Measurements from ENCODE around the gene PLEKHB1. TPM values are rescaled to one million over a fixed set of nuclear protein-coding genes. Genes with fewer than 3 reads are reported as not detected.

The PLEKHB1 gene
- total and polyA plus RNA-seq, 12 donors: 1.3 to 11.2 (median 2.6) TPM

DNA sequence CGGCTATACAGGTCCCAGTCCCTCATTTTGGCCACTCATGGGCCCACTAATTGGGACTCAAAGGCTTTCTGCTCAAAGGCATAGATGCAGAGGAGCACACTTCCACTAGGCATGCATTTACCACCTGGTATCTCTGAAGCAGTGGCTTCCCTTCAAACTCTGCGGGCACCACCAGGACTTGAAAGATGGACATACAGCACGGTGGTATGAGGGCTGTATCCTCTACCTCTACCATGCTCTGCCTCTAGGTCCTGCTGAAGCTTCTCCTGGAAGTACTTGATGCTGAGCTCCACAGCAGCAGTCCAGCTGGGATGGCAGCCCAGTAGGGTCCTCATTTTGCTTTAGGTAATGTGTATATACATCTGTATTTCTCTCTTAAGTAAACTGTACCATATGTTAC is 64.6 kb downstream of the PLEKHB1 start:
- peaks cover 0 to 33% of the 10 kb centered on the region in 2 donors for H3K36me3 ChIP-seq (replicated peaks in 1 of 2)
- intact Hi-C loops (cut with DNase I): no loop called here
- 80 to 98% (median 95%) methylated on average over 3 of the region's 3 CpGs for WGBS, 4 donors
- no peak overlapping the region for H3K27ac ChIP-seq
- TF ChIP-seq, protein P1, sequence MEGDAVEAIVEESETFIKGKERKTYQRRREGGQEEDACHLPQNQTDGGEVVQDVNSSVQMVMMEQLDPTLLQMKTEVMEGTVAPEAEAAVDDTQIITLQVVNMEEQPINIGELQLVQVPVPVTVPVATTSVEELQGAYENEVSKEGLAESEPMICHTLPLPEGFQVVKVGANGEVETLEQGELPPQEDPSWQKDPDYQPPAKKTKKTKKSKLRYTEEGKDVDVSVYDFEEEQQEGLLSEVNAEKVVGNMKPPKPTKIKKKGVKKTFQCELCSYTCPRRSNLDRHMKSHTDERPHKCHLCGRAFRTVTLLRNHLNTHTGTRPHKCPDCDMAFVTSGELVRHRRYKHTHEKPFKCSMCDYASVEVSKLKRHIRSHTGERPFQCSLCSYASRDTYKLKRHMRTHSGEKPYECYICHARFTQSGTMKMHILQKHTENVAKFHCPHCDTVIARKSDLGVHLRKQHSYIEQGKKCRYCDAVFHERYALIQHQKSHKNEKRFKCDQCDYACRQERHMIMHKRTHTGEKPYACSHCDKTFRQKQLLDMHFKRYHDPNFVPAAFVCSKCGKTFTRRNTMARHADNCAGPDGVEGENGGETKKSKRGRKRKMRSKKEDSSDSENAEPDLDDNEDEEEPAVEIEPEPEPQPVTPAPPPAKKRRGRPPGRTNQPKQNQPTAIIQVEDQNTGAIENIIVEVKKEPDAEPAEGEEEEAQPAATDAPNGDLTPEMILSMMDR (IDR thresholded peaks at IDR 0.05): no peak
- no peak for TF ChIP-seq POLR2A (IDR thresholded peaks at IDR 0.05)
- H3K9me3 ChIP-seq (replicated peaks in 1 of 3): no peaks in the 10 kb centered on the region
- H3K4me3 ChIP-seq: no peak overlapping the region
- H3K27me3 ChIP-seq: no peaks in the 10 kb centered on the region
- DNase-seq: no peak
- H3K4me1 ChIP-seq (replicated peaks in 1 of 2): peaks cover 0 to 6% of the 10 kb centered on the region in 2 donors

Other genes with a start within 250 kb of the PLEKHB1 start
- 10 to 100 TPM; 22.4 to 41.8 (median 35.7) TPM for gene FAM168A, start 48.5 kb upstream of the PLEKHB1 start, total RNA-seq
- gene FAM168A, start 48.5 kb upstream of the PLEKHB1 start, polyA plus RNA-seq: 10 to 100 TPM in 2 of 3 donors, 1 to 10 TPM in 1; 7.7 to 23.5 (median 14.2) TPM
- 100 to 1,000 TPM in 8 of 9 donors, 10 to 100 TPM in 1; 93.6 to 283 (median 141) TPM for gene RAB6A, start 114.5 kb downstream of the PLEKHB1 start, total RNA-seq
- gene RAB6A, start 114.5 kb downstream of the PLEKHB1 start, polyA plus RNA-seq: 100 to 1,000 TPM in 1 of 3 donors, 10 to 100 TPM in 2; 27.8 to 277 (median 40.5) TPM
- 10 to 100 TPM; 13.6 to 75.3 (median 30.1) TPM for gene MRPL48, start 141.3 kb downstream of the PLEKHB1 start, total RNA-seq
- 10 to 100 TPM; 31.7 to 59.5 (median 32.3) TPM for gene MRPL48, start 141.3 kb downstream of the PLEKHB1 start, polyA plus RNA-seq
- gene COA4, start 230.3 kb downstream of the PLEKHB1 start, total RNA-seq: 100 to 1,000 TPM; 103 to 195 (median 135) TPM
- gene COA4, start 230.3 kb downstream of the PLEKHB1 start, polyA plus RNA-seq: 100 to 1,000 TPM in 2 of 3 donors, 10 to 100 TPM in 1; 82.3 to 251 (median 114) TPM
- gene PAAF1, start 230.4 kb downstream of the PLEKHB1 start, total RNA-seq: 10 to 100 TPM; 14.2 to 38.2 (median 29.1) TPM
- 10 to 100 TPM; 24.8 to 55.9 (median 25.1) TPM for gene PAAF1, start 230.4 kb downstream of the PLEKHB1 start, polyA plus RNA-seq

Data from adrenal gland (tissue), 12 donors.